NCI-H1092 treated with DMSO at 0.1 percent for 48 hours (cell line): Measurements from ENCODE around the gene MLKL.

Experiments used
- DNase-seq: peaks from one replicate; lab custom pipeline; 2025; lab: John Stamatoyannopoulos, UW

MLKL gene

GRCh38 chr16:74650966-74651567, 49.6 kb downstream of the MLKL start:
- no peak for DNase-seq

- DNase-seq = no peak
These were observed 50.7 kb downstream of the MLKL start for GRCh38 chr16:74649839-74650504.

DNA sequence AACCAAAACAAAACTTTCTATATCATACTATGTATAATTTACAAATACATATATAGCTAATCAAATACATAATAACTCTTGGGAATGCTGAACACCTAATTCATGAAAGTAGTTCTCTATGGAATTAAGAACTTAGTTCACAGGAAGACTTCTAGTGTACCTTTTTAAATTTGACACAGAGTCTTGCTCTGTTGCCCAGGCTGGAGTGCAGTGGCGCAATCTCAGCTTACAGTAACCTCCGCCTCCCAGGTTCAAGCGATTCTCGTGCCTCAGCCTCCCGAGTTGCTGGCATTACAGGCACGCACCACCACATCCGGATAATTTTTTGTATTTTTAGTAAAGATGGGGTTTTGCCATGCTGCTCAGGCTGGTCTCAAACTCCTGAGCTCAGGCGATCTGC, 58.7 kb downstream of the MLKL start:
- DNase-seq = no peak

DNA sequence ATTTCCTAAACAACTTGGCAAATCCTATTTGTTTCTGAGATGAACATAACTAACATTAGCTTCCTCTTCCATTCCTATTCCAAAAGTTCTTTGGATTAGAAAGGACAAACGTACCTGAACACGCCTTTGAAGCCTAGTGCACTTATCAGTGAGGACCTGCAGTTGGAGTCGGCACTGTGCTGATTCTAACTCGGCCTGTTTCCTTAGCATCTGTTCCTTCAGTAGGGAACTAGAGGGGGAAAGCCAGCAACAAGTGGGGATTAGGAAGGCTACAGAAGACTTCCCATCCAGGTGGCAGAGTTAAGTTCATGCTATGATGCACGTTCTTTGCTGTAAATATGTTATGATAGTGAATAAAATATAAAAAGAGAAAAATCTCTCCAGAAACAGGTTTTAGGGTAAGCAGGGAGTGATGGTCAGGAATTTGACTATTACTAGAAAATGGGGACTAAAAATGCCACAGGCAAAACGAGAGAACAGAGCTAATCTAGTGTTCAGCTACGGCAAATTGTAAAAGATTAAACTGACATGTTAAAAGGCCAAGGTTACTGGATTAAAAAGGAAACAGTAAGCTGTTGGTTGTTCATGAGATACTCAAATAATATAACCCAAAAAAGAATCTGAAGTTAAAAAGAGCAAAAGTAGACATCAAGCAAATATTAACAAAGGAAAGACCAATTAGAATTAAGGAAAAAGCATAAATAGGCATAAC, 62.8 kb downstream of the MLKL start:
- no peak for DNase-seq

GRCh38 chr16:74635303-74635702, 65.4 kb downstream of the MLKL start:
- no peak for DNase-seq

DNA sequence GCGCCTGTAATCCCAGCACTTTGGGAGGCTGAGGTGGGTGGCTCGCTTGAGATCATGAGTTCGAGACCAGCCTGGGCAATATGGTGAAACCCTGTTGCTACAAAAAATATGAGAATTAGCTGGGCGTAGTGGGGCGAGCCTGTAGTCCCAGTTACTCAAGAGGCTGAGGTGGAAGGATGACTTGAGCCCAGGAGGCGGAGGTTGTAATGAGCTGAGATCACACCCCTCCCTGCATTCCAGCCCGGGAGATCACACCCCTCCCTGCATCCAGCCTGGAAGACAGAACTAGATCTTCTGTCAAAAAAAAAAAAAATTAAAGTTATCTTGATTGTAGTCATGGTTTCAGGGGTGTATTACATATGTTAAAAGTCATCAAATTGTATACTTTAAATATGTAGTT, 67.0 kb downstream of the MLKL start:
- no peak for DNase-seq

DNA sequence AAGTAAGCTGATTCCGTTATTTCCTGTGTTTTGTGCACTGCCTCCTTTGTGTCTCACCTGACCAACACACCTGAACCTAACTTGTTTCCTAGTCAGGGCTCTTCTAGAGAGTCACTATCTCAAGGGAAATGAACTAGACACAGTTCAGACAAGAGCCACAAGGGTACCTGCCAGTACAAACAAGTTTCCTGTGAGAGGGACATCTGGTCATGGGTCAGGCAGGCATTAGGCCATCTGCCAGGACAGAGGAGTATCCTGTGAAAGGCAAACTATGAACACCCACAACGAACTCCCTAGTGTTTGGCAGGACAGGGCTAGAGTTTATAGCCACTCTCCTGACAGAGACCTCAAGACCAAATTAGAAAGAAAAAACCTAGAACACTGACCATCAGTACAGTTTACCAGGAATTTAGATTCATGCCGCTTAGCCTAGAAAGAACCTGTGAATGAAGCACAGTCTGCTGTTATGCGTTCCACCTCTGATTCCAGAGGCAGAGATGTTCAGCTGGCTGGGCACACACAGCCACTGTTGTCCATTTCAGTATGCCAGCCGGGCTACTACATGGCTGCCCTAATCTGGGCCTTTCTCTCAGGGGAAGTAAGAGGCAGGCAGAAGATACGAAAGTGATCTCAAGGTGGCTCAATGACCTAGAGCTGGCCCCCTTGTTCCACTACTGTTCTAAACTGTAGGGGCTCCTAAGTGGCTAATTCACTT, 73.0 kb downstream of the MLKL start:
- no peak for DNase-seq

DNA sequence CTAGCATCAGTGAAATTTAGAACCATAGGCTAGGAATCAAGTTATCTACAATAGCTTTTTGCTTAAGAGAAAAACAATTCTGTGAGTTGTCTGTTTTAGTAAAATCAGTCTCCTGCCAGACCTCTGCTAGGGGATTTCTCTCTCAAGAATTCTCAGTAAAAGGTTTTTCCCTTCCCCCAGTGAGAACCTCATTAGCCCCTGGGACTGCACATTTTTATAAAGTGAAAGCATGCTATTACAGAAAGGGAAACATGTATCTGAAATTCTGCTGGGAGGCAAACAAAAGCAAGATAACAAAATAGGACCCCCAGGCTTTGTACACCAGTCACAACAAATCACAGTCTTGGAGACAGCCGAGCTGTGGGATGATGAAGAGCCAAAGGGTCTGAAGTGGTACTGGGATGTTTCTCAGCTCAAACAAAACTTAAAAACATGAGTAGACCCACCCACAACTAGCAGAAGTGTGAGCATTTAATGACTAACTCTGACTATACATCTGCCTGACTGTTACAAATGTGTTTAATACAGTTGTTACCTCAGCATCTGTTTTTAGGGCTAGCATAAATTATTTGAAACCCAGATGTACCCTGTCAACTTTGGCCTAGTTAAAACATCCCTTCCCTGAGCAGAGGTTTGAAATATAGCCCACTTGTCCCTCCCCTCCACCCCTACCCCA, 73.8 kb downstream of the MLKL start:
- no peak for DNase-seq

GRCh38 chr16:74625500-74626350, 74.9 kb downstream of the MLKL start:
- no peak for DNase-seq

DNA sequence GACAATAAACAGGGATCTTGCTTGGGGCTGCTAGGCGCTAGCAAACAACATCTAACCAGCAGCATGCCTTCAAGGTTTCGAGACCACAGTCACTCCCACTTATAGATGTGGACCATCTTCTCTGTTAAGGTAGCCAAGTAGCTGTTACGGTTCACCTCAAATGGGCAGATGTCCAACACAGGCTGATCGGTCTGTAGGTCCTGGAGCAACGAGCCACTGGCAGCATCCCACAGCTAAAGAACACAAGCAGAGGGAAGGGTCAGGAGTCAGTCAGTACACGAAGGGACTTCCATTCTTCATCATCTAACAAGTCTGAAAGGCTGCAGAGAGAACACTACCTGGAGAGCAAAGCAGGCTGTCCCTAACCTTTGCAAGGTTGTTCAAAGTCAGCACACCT, 76.8 kb downstream of the MLKL start:
- DNase-seq = no peak

- DNase-seq = peak; percentile 30
These were observed 77.3 kb downstream of the MLKL start for GRCh38 chr16:74623214-74623838.

- DNase-seq = no peak
These were observed 78.7 kb downstream of the MLKL start for GRCh38 chr16:74622005-74622404.
